ENCODE measurements around the gene VTI1A.

Gene VTI1A

GRCh38 chr10:112593023-112593422, 146.0 kb downstream of the VTI1A start:
- DNase-seq: no peak

GRCh38 chr10:112601214-112602090, 154.4 kb downstream of the VTI1A start:
- no peak for DNase-seq

GRCh38 chr10:112603062-112603461, 156.0 kb downstream of the VTI1A start:
- DNase-seq: no peak

GRCh38 chr10:112605063-112605462, 158.0 kb downstream of the VTI1A start:
- DNase-seq: no peak

- DNase-seq: no peak
These were observed 160.5 kb downstream of the VTI1A start for GRCh38 chr10:112607506-112607905.

- DNase-seq: peak; percentile 81
These were observed 166.6 kb downstream of the VTI1A start for GRCh38 chr10:112613620-112614019.

GRCh38 chr10:112614072-112614471, 167.1 kb downstream of the VTI1A start:
- peak; percentile 60 for DNase-seq

- DNase-seq: no peak
These were observed 167.6 kb downstream of the VTI1A start for GRCh38 chr10:112614586-112614985.

GRCh38 chr10:112615269-112615668, 168.3 kb downstream of the VTI1A start:
- no peak for DNase-seq

- no peak for DNase-seq
These were observed 169.6 kb downstream of the VTI1A start for GRCh38 chr10:112616647-112617046.

- DNase-seq: no peak
These were observed 171.8 kb downstream of the VTI1A start for GRCh38 chr10:112618814-112619213.

- no peak for DNase-seq
These were observed 172.5 kb downstream of the VTI1A start for GRCh38 chr10:112619556-112619955.

- no peak for DNase-seq
These were observed 175.8 kb downstream of the VTI1A start for GRCh38 chr10:112622786-112623185.

- no peak for DNase-seq
These were observed 177.6 kb downstream of the VTI1A start for GRCh38 chr10:112624546-112625048.

GRCh38 chr10:112628951-112629609, 182.1 kb downstream of the VTI1A start:
- no peak for DNase-seq

GRCh38 chr10:112631501-112632400, 184.7 kb downstream of the VTI1A start:
- DNase-seq: no peak

- DNase-seq: no peak
These were observed 187.2 kb downstream of the VTI1A start for GRCh38 chr10:112634096-112634830.

GRCh38 chr10:112637901-112638300, 190.9 kb downstream of the VTI1A start:
- DNase-seq: peak; percentile 10

- DNase-seq: no peak
These were observed 192.3 kb downstream of the VTI1A start for GRCh38 chr10:112639298-112639697.

- DNase-seq: no peak
These were observed 193.6 kb downstream of the VTI1A start for GRCh38 chr10:112640638-112641037.

GRCh38 chr10:112643600-112644264, 196.7 kb downstream of the VTI1A start:
- DNase-seq: no peak

GRCh38 chr10:112644265-112644645, 197.2 kb downstream of the VTI1A start:
- no peak for DNase-seq
